A673 (cell line): ENCODE measurements around the gene PUS10. TPM values are rescaled to one million over a fixed set of nuclear protein-coding genes. Genes with fewer than 3 reads are reported as not detected.

Source experiments
- Bru-seq: library from RNA; stranded (reverse); fragments of 400-500 nt; gene quantifications from one replicate; lab custom pipeline; 2021; lab: Mats Ljungman, UMichigan
- BruChase-seq, 2 experiments: library from RNA; stranded (reverse); fragments of 400-500 nt; gene quantifications; one replicate each; lab custom pipeline; 2021; lab: Mats Ljungman, UMichigan
- BruUV-seq: library from RNA; stranded (reverse); fragments of 400-500 nt; replicated peaks from 2 replicates; lab custom pipeline; 2021; lab: Mats Ljungman, UMichigan
- CTCF ChIA-PET: fragments of 300-600 bp; sonication (Branson Sonifier 250); formaldehyde crosslinking; loops from one replicate; lab custom pipeline; 2022; ENCODE audit warnings: antibody characterized with exemption; lab: Charles Lee
- POLR2A ChIA-PET: fragments of 300-600 bp; sonication (Branson Sonifier 250); formaldehyde crosslinking; loops from one replicate; lab custom pipeline; 2022; ENCODE audit warnings: antibody characterized with exemption; ENCODE audit not compliant: low non-redundant PET; lab: Charles Lee
- DNase-seq: peaks from one replicate; pipeline ENCODE4 v3.0.0-alpha.2; 2015; ENCODE audit warnings: low spot score
- H3K27ac ChIP-seq: fragments of 200-600 bp; sonication (generic); 2 replicates; pipeline ENCODE4 v1.5.1; 2016; ENCODE audit warnings: mixed run types, low read depth, mild to moderate bottlenecking, mixed read lengths, antibody characterized with exemption, low read length; ENCODE audit not compliant: poor library complexity, severe bottlenecking
- H3K27me3 ChIP-seq: fragments of 200-600 bp; sonication (generic); replicated peaks from 2 replicates; pipeline ENCODE4 v1.6.1; 2017; ENCODE audit warnings: mixed run types, low read depth, mild to moderate bottlenecking, mixed read lengths, antibody characterized with exemption, low read length; ENCODE audit not compliant: insufficient read depth, poor library complexity
- H3K36me3 ChIP-seq: fragments of 200-600 bp; sonication (generic); 2 replicates; pipeline ENCODE4 v1.6.1; 2016; ENCODE audit warnings: mixed run types, mild to moderate bottlenecking, mixed read lengths, antibody characterized with exemption, low read length; ENCODE audit not compliant: insufficient read depth, poor library complexity, severe bottlenecking
- H3K4me1 ChIP-seq: fragments of 200-600 bp; sonication (generic); 2 replicates; pipeline ENCODE4 v1.6.1; 2017; ENCODE audit warnings: mixed run types, mild to moderate bottlenecking, mixed read lengths, antibody characterized with exemption, low read length; ENCODE audit not compliant: insufficient read depth, poor library complexity, severe bottlenecking
- H3K4me3 ChIP-seq: fragments of 200-600 bp; sonication (generic); 2 replicates; pipeline ENCODE4 v1.5.1; 2016; ENCODE audit warnings: low read depth, mixed run types, mild to moderate bottlenecking, mixed read lengths, low read length; ENCODE audit not compliant: poor library complexity, severe bottlenecking
- H3K9me3 ChIP-seq: fragments of 200-600 bp; sonication (generic); 2 replicates; pipeline ENCODE4 v1.6.1; 2016; ENCODE audit warnings: mixed run types, low read depth, mild to moderate bottlenecking, mixed read lengths, antibody characterized with exemption, low read length; ENCODE audit not compliant: poor library complexity, severe bottlenecking
- CTCF ChIP-seq: fragments of 300-800, 200-600 bp; sonication (generic); conservative IDR thresholded peaks from 2 replicates; pipeline ENCODE4 v1.5.1; 2017; ENCODE audit warnings: low read depth, mild to moderate bottlenecking, antibody characterized with exemption, low read length, moderate library complexity, mixed read lengths
- EZH2 ChIP-seq: fragments of 200-600 bp; sonication (generic); IDR thresholded peaks from 2 replicates; pipeline ENCODE4 v1.6.1; 2017; ENCODE audit warnings: borderline replicate concordance, low read depth, mild to moderate bottlenecking, mixed read lengths, antibody characterized with exemption, low read length; ENCODE audit not compliant: poor library complexity, severe bottlenecking
- intact Hi-C: fragments of 100-400 bp; cut with micrococcal nuclease; formaldehyde crosslinking; loops from one replicate; pipeline ENCODE4 v1.10.0; 2022; ENCODE audit not compliant: unreplicated experiment
- long read RNA-seq: library from polyadenylated mRNA; stranded (forward); transcript quantifications from one replicate; pipeline ENCODE4 v2.0.0, GENCODE V29; 2022
- total RNA-seq: library from RNA; stranded (reverse); gene quantifications from 2 replicates; pipeline ENCODE4 v1.2.3, GENCODE V29; 2021

The PUS10 gene, protein sequence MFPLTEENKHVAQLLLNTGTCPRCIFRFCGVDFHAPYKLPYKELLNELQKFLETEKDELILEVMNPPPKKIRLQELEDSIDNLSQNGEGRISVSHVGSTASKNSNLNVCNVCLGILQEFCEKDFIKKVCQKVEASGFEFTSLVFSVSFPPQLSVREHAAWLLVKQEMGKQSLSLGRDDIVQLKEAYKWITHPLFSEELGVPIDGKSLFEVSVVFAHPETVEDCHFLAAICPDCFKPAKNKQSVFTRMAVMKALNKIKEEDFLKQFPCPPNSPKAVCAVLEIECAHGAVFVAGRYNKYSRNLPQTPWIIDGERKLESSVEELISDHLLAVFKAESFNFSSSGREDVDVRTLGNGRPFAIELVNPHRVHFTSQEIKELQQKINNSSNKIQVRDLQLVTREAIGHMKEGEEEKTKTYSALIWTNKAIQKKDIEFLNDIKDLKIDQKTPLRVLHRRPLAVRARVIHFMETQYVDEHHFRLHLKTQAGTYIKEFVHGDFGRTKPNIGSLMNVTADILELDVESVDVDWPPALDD
- 4.2 and 5.2 TPM in 2 replicates for total RNA-seq
- Bru-seq, nascent RNA, result percentile 48 among the genes with signal in this experiment
- percentile 52 among the genes with signal in this experiment for BruChase-seq, experiment 1, labeled RNA remaining after a 2-hour chase
- percentile 49 among the genes with signal in this experiment for BruChase-seq, experiment 2, labeled RNA remaining after a 6-hour chase
- long read RNA-seq, partial matches to known transcripts, result 1 of 8 reads
- long read RNA-seq, other reads (novel, unspliced or antisense), result 7 of 8 reads

DNA sequence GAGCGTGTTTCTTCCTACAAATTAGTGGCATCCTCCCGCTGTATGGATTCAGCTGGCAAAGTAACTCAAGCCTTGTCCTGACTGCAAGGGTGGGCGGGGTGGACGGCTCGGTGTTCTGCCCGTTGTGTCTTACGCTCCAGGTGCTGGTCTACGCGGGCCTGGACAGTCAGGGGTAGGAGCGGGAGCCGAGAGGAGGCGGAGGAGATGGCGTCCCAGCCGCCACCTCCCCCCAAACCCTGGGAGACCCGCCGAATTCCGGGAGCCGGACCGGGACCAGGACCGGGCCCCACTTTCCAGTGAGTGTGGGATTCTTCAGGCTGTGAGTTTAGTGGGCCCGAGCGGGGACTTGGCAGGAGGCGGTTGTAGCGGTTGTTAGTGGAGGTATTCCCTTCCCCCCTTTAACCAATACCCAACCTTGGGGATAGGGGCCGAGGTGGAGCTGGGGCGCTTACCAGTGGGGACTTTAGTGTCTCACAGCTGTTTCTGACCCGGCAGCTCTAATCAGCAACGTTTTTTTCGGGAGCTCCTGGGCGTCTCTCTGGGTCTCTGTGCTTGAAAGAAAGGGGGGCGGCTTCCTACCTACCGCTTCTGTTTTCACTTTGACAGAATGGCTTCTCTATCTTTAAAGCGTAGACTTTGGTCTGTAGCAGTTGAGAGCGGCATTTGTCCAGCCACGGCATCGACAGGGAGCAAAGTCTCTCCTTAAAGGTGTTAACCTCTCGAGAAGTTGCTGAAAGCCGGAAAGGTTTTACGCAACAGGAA is at the start of gene PUS10, which contains the start of gene PEX13:
Gene PUS10 (minus strand): TSS at position 700 of the 762 bp plus-strand sequence. CDS start 6,365 bp downstream, outside the sequence.
Gene PEX13 (plus strand): TSS at position 165 of the 762 bp plus-strand sequence. CDS start 40 bp downstream, at position 205.
- CTCF ChIA-PET, result no interaction called here
- BruUV-seq, result no TSS peak
- H3K4me3 ChIP-seq, result peak within 1 kb of the TSS; percentile 77
- no peak for TF ChIP-seq EZH2
- no peak for TF ChIP-seq CTCF
- H3K36me3 ChIP-seq, result no peaks in the 10 kb centered on the region
- POLR2A ChIA-PET, result no interaction called here
- intact Hi-C loops, result no loop called here
- H3K27ac ChIP-seq, result peak within 1 kb of the TSS; percentile 93
- no peaks in the 10 kb centered on the region for H3K9me3 ChIP-seq
- DNase-seq, result peak; percentile 48
- H3K27me3 ChIP-seq, result no peaks in the 10 kb centered on the region
- peaks cover 15% of the 10 kb centered on the region for H3K4me1 ChIP-seq

GRCh38 chr2:61065714-61066709 is 48.0 kb upstream of the PUS10 start, which contains the start of gene SANBR:
TSS of gene SANBR (plus strand) at chr2:61065871. CDS start at chr2:61070351, 4,480 bp downstream.
- H3K36me3 ChIP-seq, result no peaks in the 10 kb centered on the region
- H3K4me3 ChIP-seq, result peak within 1 kb of the TSS; percentile 89
- no peaks in the 10 kb centered on the region for H3K4me1 ChIP-seq
- no TSS peak for BruUV-seq
- no peaks in the 10 kb centered on the region for H3K27me3 ChIP-seq
- DNase-seq, result peak; percentile 95
- POLR2A ChIA-PET, result interaction anchor here (0.6 kb wide), 1 partner anchor 50 kb away, joined by 6 read pairs; no protein-coding TSS in a partner anchor
- intact Hi-C loops, result no loop called here
- no peak for TF ChIP-seq CTCF
- no peak for TF ChIP-seq EZH2
- H3K9me3 ChIP-seq, result no peaks in the 10 kb centered on the region
- H3K27ac ChIP-seq, result peak within 1 kb of the TSS; percentile 70
- CTCF ChIA-PET, result no interaction called here
